ENCODE results near the gene LTV1.
"Not testable (repeated sequence)": the region's sequence is repeated elsewhere in the genome, so short reads cannot be mapped to it uniquely, and the experiment has no call there.

The LTV1 gene

DNA sequence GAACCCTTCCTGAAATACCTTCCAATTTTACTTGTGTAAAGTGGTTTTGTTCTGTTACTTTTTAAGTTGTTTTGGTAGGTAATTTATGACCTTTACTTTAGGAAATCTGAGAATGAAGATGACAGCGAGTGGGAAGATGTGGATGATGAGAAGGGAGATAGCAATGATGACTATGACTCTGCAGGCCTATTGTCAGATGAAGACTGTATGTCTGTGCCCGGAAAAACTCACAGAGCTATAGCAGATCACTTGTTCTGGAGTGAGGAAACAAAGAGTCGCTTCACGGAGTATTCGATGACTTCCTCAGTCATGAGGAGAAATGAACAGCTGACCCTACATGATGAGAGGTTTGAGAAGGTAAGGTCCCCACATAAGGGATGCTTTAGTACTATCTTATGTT is 14.5 kb downstream of the LTV1 start:
- no peak overlapping the region for H3K4me3 ChIP-seq (ENCODE audit: low read depth, low read length)
- H3K36me3 ChIP-seq: peaks cover 55% of the 10 kb centered on the region
- H3K27me3 ChIP-seq (ENCODE audit: insufficient read depth, low read depth, severe bottlenecking): no peaks in the 10 kb centered on the region
- TF ChIP-seq, protein P1, sequence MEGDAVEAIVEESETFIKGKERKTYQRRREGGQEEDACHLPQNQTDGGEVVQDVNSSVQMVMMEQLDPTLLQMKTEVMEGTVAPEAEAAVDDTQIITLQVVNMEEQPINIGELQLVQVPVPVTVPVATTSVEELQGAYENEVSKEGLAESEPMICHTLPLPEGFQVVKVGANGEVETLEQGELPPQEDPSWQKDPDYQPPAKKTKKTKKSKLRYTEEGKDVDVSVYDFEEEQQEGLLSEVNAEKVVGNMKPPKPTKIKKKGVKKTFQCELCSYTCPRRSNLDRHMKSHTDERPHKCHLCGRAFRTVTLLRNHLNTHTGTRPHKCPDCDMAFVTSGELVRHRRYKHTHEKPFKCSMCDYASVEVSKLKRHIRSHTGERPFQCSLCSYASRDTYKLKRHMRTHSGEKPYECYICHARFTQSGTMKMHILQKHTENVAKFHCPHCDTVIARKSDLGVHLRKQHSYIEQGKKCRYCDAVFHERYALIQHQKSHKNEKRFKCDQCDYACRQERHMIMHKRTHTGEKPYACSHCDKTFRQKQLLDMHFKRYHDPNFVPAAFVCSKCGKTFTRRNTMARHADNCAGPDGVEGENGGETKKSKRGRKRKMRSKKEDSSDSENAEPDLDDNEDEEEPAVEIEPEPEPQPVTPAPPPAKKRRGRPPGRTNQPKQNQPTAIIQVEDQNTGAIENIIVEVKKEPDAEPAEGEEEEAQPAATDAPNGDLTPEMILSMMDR (IDR thresholded peaks at IDR 0.05; ENCODE audit: low read depth, low read length): no peak
- DNase-seq: no peak
- H3K27ac ChIP-seq: no peak overlapping the region
- no peaks in the 10 kb centered on the region for H3K9me3 ChIP-seq (ENCODE audit: severe bottlenecking)

DNA sequence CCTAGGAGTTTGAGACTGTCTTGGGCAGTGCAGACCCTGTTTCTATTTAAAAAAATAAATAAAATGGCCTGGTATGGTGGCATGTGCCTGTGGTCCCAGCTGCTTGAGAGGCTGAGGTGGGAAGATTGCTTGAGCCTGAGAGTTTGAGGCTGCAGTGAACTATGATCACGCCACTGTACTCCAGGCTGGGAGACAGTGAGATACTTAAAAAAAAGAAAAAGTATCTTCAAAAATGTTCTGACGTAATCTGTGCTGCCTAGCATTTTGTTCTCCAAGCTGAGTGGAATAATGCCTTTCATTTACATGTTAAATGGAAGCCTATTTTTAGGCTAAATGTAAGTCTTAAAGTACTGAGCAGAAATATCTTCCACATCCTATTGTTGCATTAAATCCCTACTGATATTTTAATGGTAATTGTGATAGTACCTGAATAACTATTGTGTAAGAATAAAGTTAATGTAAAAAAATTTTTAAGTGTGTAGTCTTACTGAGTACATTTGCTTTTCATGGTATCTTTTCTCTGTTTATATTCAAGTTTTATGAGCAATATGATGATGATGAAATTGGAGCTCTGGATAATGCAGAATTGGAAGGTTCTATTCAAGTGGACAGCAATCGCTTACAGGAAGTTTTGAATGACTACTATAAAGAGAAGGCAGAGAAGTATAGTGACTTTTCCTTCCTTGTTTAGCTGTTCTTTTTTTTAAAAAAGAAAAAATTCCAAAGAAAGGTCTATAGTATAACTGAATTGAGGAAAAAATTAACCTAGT is 16.9 kb downstream of the LTV1 start:
- TF ChIP-seq, protein P1 (IDR thresholded peaks at IDR 0.05; ENCODE audit: low read depth, low read length): no peak
- no peak overlapping the region for H3K4me3 ChIP-seq (ENCODE audit: low read depth, low read length)
- H3K36me3 ChIP-seq: peaks cover 68% of the 10 kb centered on the region
- no peaks in the 10 kb centered on the region for H3K27me3 ChIP-seq (ENCODE audit: insufficient read depth, low read depth, severe bottlenecking)
- no peaks in the 10 kb centered on the region for H3K9me3 ChIP-seq (ENCODE audit: severe bottlenecking)
- no peak overlapping the region for H3K27ac ChIP-seq
- DNase-seq: no peak

DNA sequence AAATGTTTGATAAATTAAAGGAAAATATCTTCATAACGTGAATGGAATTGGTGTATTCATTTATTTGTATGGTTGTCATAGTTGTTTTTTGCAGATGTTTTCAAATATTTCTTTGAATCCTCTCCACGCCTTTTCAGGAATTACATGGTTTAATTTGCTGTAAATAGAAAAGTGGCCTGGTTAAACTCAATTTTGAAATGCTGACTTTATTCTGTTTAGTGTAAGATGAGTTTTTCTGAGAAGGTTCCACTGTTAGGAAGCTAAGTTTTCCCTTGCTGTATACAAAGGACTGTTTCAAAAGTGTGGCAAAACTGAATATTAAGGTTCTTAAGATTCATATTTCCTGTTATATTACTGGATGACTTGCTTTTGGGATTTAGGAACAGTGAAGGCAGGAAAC is 20.6 kb downstream of the LTV1 start:
- Histone ChIP-seq H3K27ac (no peak overlapping the region), H3K27me3 (ENCODE audit: insufficient read depth, low read depth, severe bottlenecking) (no peaks in the 10 kb centered on the region), H3K36me3 (peaks cover 45% of the 10 kb centered on the region), H3K4me3 (ENCODE audit: low read depth, low read length) (no peak overlapping the region), H3K9me3 (ENCODE audit: severe bottlenecking) (no peaks in the 10 kb centered on the region)
- TF ChIP-seq, protein P1 (IDR thresholded peaks at IDR 0.05; ENCODE audit: low read depth, low read length): no peak
- DNase-seq: no peak

DNA sequence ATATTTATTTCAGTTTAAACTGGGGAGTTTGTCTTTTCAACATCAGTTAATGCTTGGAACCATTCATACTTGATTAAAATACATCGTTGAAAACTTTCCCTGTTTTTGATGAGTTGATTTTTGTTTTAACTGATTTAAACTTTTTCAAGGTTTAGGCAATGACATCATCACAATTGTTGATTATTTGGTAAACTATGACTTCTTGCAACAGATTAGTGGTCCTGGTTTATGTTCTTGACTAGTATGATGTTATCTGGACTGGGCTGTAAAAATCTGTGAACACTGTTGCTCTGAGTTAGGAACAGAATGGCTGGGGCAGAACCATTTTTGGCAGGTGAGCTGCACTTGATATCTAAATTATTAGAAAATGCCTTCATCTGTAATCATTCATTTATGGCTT is 21.1 kb downstream of the LTV1 start, which contains the start of gene ZC2HC1B:
Gene ZC2HC1B (plus strand): TSS at position 241 of the 400 bp plus-strand sequence. CDS start 66 bp downstream, at position 307.
- Histone ChIP-seq H3K4me3 (ENCODE audit: low read depth, low read length) (no peak within 1 kb of the TSS), H3K9me3 (ENCODE audit: severe bottlenecking) (no peaks in the 10 kb centered on the region), H3K27me3 (ENCODE audit: insufficient read depth, low read depth, severe bottlenecking) (no peaks in the 10 kb centered on the region), H3K36me3 (peaks cover 40% of the 10 kb centered on the region), H3K27ac (no peak within 1 kb of the TSS)
- TF ChIP-seq, protein P1 (IDR thresholded peaks at IDR 0.05; ENCODE audit: low read depth, low read length): no peak
- no peak for DNase-seq

DNA sequence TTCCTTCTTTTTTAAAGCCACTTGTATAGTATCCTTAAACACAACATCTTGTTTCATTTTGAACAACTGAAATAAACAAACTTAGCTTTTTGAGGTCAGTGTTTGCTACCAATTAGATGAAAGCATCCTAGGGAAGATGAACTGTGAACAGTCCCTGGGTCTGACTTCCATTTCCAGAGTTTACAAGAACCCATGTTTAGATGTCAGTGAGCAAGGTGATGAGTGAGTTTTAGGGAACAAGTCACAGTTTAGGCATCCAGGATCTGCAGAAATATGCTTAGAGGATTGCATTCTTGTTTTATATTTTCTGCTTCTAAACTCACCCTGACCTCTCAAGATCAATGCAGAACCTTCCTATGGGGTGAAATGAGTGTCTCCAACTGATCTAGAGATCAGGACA is 24.1 kb downstream of the LTV1 start:
- DNase-seq: no peak
- peaks cover 17% of the 10 kb centered on the region for H3K36me3 ChIP-seq
- H3K27ac ChIP-seq: no peak overlapping the region
- TF ChIP-seq, protein P1 (IDR thresholded peaks at IDR 0.05; ENCODE audit: low read depth, low read length): no peak
- H3K27me3 ChIP-seq (ENCODE audit: insufficient read depth, low read depth, severe bottlenecking): no peaks in the 10 kb centered on the region
- no peak overlapping the region for H3K4me3 ChIP-seq (ENCODE audit: low read depth, low read length)
- H3K9me3 ChIP-seq (ENCODE audit: severe bottlenecking): no peaks in the 10 kb centered on the region

DNA sequence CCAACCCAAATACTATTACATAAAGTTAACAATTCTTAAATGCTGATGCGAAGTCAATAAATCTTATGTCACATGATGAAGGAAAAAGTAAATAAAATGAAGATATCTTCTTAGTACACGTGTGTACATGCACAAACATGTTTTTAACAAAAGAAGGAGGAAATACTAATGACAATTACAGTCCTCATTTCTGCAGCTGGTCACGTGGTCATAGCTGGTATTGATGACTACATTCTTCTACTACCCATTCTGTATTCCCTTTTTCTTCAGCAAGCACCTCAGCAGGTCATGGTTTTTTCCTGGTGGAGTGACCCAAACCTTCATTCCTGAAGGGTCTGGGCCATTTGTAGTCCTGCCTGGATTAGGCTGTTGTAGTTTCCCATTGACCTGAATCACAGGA is 25.7 kb downstream of the LTV1 start:
- not testable (repeated sequence) for DNase-seq; H3K9me3 ChIP-seq (ENCODE audit: severe bottlenecking); H3K4me3 ChIP-seq (ENCODE audit: low read depth, low read length); H3K36me3 ChIP-seq; H3K27ac ChIP-seq; H3K27me3 ChIP-seq (ENCODE audit: insufficient read depth, low read depth, severe bottlenecking)

DNA sequence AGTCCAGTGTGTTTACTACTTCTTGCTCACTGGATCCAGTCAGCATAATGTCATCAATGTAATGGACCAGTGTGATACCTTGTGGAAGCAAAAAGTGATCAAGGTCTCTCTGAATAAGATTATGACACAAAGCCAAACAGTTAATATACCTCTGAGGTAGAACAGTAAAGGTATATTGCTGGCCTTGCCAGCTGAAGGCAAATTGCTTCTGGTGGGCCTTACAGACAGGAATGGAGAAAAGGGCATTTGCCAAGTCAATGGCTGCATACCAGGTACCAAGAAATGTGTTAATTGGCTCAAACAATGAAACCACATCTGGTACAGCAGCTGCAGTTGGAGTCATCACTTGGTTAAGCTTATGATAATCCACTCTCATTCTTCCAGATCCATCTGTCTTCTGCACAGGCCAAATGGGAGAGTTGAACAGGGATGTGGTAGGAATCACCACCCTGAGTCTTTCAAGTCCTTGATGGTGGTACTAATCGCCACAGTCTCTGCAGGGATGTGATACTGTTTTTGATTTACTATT is 28.1 kb downstream of the LTV1 start:
- DNase-seq; H3K27me3 ChIP-seq (ENCODE audit: insufficient read depth, low read depth, severe bottlenecking); H3K27ac ChIP-seq; H3K4me3 ChIP-seq (ENCODE audit: low read depth, low read length); H3K9me3 ChIP-seq (ENCODE audit: severe bottlenecking); H3K36me3 ChIP-seq: not testable (repeated sequence)

All from WERI-Rb-1 (cell line).